Endothelial cell of umbilical vein (primary cell): Measurements from ENCODE around the gene PDAP1. TPM values are rescaled to one million over a fixed set of nuclear protein-coding genes. Genes with fewer than 3 reads are reported as not detected.
"Not testable (repeated sequence)": the region's sequence is repeated elsewhere in the genome, so short reads cannot be mapped to it uniquely, and the experiment has no call there.

Experiments used
- BruUV-seq: library from RNA; stranded (reverse); fragments of 400-500 nt; replicated peaks from 2 replicates; lab custom pipeline; 2021; lab: Mats Ljungman, UMichigan
- CTCF ChIA-PET: fragments of 300-600, 350-600 bp; sonication (Branson Sonifier 250); formaldehyde crosslinking; loops from one replicate; lab custom pipeline; 2021; ENCODE audit warnings: antibody characterized with exemption, inconsistent platforms; lab: Charles Lee
- POLR2A ChIA-PET: fragments of 300-600, 350-600 bp; sonication (Branson Sonifier 250); formaldehyde crosslinking; loops from one replicate; lab custom pipeline; 2021; ENCODE audit warnings: antibody characterized with exemption, inconsistent platforms; lab: Charles Lee
- DNase-seq: peaks from one replicate; pipeline ENCODE4 v3.0.0-alpha.2; 2011; ENCODE audit warnings: low read depth, low spot score
- FAIRE-seq: peaks from 2 replicates; lab custom pipeline; 2011; peaks lifted over from hg19 to GRCh38; lab: Jason Lieb, UNC
- H2AFZ ChIP-seq: 2 replicates; pipeline ENCODE4 v1.6.0; 2012; ENCODE audit warnings: low read depth, low read length, control low read depth, inconsistent platforms
- H3K27ac ChIP-seq: 2 replicates; pipeline ENCODE4 v1.5.1; 2011; ENCODE audit warnings: low read depth, mild to moderate bottlenecking, control low read depth, low read length, moderate library complexity; ENCODE audit not compliant: insufficient read depth
- H3K27me3 ChIP-seq, 2 experiments: 2 replicates each; pipeline versions ENCODE4 v1.6.0 to v1.6.1; 2011; ENCODE audit warnings: low read length in 2 of 2, mixed read lengths in 1 of 2; ENCODE audit not compliant: control insufficient read depth in 2 of 2, insufficient read depth in 2 of 2
- H3K36me3 ChIP-seq, 2 experiments: 2 replicates in 1 of 2; 3 replicates in 1 of 2; pipeline ENCODE4 v1.5.1; 2011; ENCODE audit warnings: low read length in 2 of 2, mild to moderate bottlenecking in 1 of 2, moderate library complexity in 1 of 2; ENCODE audit not compliant: control insufficient read depth in 2 of 2, insufficient read depth in 2 of 2; ENCODE audit errors: extremely low read depth in 1 of 2
- H3K4me1 ChIP-seq: 3 replicates; pipeline ENCODE4 v1.5.1; 2011; ENCODE audit warnings: mild to moderate bottlenecking, low read length; ENCODE audit not compliant: control insufficient read depth, insufficient read depth; ENCODE audit errors: extremely low read depth
- H3K4me2 ChIP-seq: 2 replicates; pipeline ENCODE4 v1.6.1; 2011; ENCODE audit warnings: low read length, control low read depth, mixed read lengths; ENCODE audit not compliant: insufficient read depth
- H3K4me3 ChIP-seq, 3 experiments: fragments of 200-600 bp in 1 of 3; sonication (generic), shearing (Covaris generic) in 1 of 3; replicated peaks in 1 of 3; 2 replicates each; pipeline ENCODE4 v1.5.1; 2011 to 2016; ENCODE audit warnings: control low read depth in 3 of 3, low read length in 3 of 3, mild to moderate bottlenecking in 2 of 3, inconsistent platforms in 1 of 3, low read depth in 1 of 3, moderate library complexity in 1 of 3; ENCODE audit not compliant: insufficient read depth in 1 of 3
- H3K79me2 ChIP-seq: 2 replicates; pipeline ENCODE4 v1.6.0; 2012; ENCODE audit warnings: low read length, inconsistent platforms; ENCODE audit not compliant: control insufficient read depth, insufficient read depth
- H3K9ac ChIP-seq: replicated peaks from 2 replicates; pipeline ENCODE3; 2011; ENCODE audit warnings: low read length, control low read depth; ENCODE audit not compliant: insufficient read depth; ENCODE audit errors: extremely low read depth
- H3K9me1 ChIP-seq: replicated peaks from 3 replicates; pipeline ENCODE4 v1.6.0; 2011; ENCODE audit warnings: mild to moderate bottlenecking, low read length; ENCODE audit not compliant: control insufficient read depth, insufficient read depth; ENCODE audit errors: extremely low read depth
- H3K9me3 ChIP-seq: replicated peaks from 2 replicates; pipeline ENCODE4 v1.5.1; 2012; ENCODE audit warnings: low read length, inconsistent platforms; ENCODE audit not compliant: control insufficient read depth, insufficient read depth
- H4K20me1 ChIP-seq: replicated peaks from 2 replicates; pipeline ENCODE3; 2011; ENCODE audit warnings: mild to moderate bottlenecking, low read length; ENCODE audit not compliant: control insufficient read depth, insufficient read depth; ENCODE audit errors: extremely low read depth
- EZH2 ChIP-seq: IDR thresholded peaks from 2 replicates; pipeline ENCODE4 v1.6.1; 2012; ENCODE audit warnings: borderline replicate concordance, low read depth, mild to moderate bottlenecking, moderate library complexity, low read length, inconsistent platforms; ENCODE audit not compliant: severe bottlenecking
- FOS ChIP-seq: IDR thresholded peaks from 2 replicates; pipeline ENCODE4 v1.6.1; 2011; ENCODE audit warnings: mild to moderate bottlenecking, low read length, moderate library complexity, borderline replicate concordance; ENCODE audit not compliant: insufficient read depth
- GATA2 ChIP-seq: IDR thresholded peaks from 2 replicates; pipeline ENCODE4 v1.7.0; 2011; ENCODE audit warnings: low read depth, mild to moderate bottlenecking, moderate library complexity, mixed read lengths, low read length; ENCODE audit not compliant: insufficient read length, insufficient read depth
- JUN ChIP-seq: IDR thresholded peaks from 2 replicates; pipeline ENCODE4 v1.6.1; 2011; ENCODE audit warnings: borderline replicate concordance, low read depth; ENCODE audit not compliant: insufficient read length, insufficient read depth
- MYC ChIP-seq: IDR thresholded peaks from one replicate; pipeline ENCODE4 v1.6.1; 2011; ENCODE audit warnings: mild to moderate bottlenecking, low read depth, low read length
- POLR2A ChIP-seq: IDR thresholded peaks from 2 replicates; pipeline ENCODE4 v1.6.1; 2012; ENCODE audit warnings: low read depth, mild to moderate bottlenecking, control low read depth, low read length
- POLR2AphosphoS5 ChIP-seq: IDR thresholded peaks from 2 replicates; pipeline ENCODE4 v1.6.1; 2012; ENCODE audit warnings: low read depth, mild to moderate bottlenecking, control low read depth, low read length, moderate library complexity; ENCODE audit not compliant: insufficient read depth
- dilution Hi-C: fragments of 300-500 bp; cut with MboI; formaldehyde crosslinking; loops from one replicate; pipeline ENCODE4 v1.15.0; 2019; ENCODE audit warnings: low sequenced_read_pairs; ENCODE audit not compliant: extremely low pct_ligation_motif_present
- intact Hi-C: fragments of 100-400 bp; cut with micrococcal nuclease; formaldehyde crosslinking; loops from one replicate; pipeline ENCODE4 v1.10.0; 2022
- polyA plus RNA-seq, 4 experiments: library from polyadenylated mRNA; depleted of rRNA in 3 of 4; stranded (reverse) in 3 of 4; unstranded in 1 of 4; fragments of >200 nt; gene quantifications; 2 replicates each; pipeline versions ENCODE4 v1.2.1 to v1.2.3, GENCODE V29; 2011 to 2012; ENCODE audit warnings: missing spikeins in 1 of 4
- total RNA-seq: library from RNA; stranded (reverse); gene quantifications from 2 replicates; pipeline ENCODE4 v1.2.3, GENCODE V29; 2021
- TF ChIP-seq, protein P1 (sequence below), 2 donors: IDR thresholded peaks; 1 replicate in 1 of 2; 2 replicates in 1 of 2; pipeline ENCODE4 v1.5.1; 2011; ENCODE audit warnings: low read length in 2 of 2, mild to moderate bottlenecking in 2 of 2, moderate library complexity in 2 of 2, control low read depth in 1 of 2, inconsistent platforms in 1 of 2, low read depth in 1 of 2; ENCODE audit not compliant: insufficient read depth in 1 of 2; ENCODE audit errors: extremely low read depth in 1 of 2
- TF ChIP-seq, protein P2 (sequence below): IDR thresholded peaks from 2 replicates; pipeline ENCODE4 v1.6.1; 2011; ENCODE audit not compliant: insufficient read depth, insufficient read length

The PDAP1 gene
- total and polyA plus RNA-seq, 2 donors (not counting 3 experiments of a cell fraction or from before 2014, with no cell fraction given) = 32.6 to 150 TPM

DNA sequence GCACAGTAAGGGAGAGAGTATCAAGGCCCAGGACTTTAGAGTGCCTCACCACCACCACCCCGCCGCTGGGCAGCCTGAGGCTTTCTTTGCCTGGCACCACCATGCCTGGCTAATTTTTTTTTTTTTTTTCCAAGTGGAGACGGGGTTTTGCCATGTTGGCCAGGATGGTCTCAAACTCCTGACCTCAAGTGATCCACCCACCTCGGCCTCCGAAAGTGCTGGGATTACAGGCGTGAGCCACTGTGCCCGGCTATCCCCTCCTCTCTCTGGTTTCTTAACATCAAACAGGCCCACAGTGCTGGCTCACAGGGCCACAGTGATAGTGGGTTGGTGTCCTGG, 28.7 kb downstream of the PDAP1 start:
- dilution Hi-C loops, H2AFZ ChIP-seq, H4K20me1 ChIP-seq, DNase-seq, H3K9me1 ChIP-seq, H3K9me3 ChIP-seq, H3K27me3 ChIP-seq: not testable (repeated sequence)
- CTCF ChIA-PET = interaction anchor here (0.9 to 1.9 kb wide), 4 partner anchors 14 to 29 kb away, joined by 3 to 6 read pairs (median 4); partner anchors contain the start of genes BUD31 and PDAP1
- H3K4me2 ChIP-seq = peak overlapping the region; percentile 67
- intact Hi-C loops = loop anchor here (1.0 to 2.0 kb wide), 3 partner anchors 8 to 29 kb away; partner anchors contain the start of genes BUD31 and PDAP1
- H3K4me1 ChIP-seq = peaks cover 33% of the 10 kb centered on the region
- H3K36me3 ChIP-seq = peaks cover 6 to 10% of the 10 kb centered on the region in 2 experiments
- TF ChIP-seq POLR2A = peak; percentile 12
- FAIRE-seq = peak; percentile 12
- BruUV-seq = TSS peak; percentile 87
- H3K9ac ChIP-seq = peak overlapping the region; percentile 66
- H3K27ac ChIP-seq = peak overlapping the region; percentile 89
- H3K4me3 ChIP-seq = peak overlapping the region in 1 of 3 experiments; percentile 38
- POLR2A ChIA-PET = interaction anchor here (1.7 kb wide), 1 partner anchor 29 kb away, joined by 6 read pairs; the partner anchor contains the start of genes BUD31 and PDAP1
- H3K79me2 ChIP-seq = peaks cover 67% of the 10 kb centered on the region

DNA sequence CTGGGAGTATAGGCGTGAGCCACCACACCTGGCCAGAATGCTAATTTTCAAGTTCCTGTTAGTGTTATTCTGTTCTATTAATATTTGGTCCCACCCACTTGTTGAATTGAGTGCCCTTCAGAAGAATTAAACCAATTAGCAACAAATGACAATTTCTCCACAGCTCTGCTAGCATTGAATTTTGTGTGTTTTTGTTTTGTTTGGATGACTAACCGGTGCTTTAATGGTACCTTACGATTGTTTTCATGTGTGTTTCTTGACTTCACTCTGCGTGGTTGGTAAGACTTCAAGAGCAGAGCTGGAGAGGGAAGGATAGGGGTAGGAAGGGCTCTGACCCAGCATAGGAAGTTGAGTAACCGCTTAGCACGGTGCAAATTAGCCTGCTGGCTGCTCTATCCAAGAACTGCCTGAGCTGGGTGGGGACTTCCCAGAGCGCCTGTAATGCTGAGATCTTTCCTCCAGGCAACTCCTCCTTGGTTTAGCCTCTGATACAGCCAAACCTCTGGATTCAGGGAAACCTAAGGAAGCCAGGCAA, 29.3 kb downstream of the PDAP1 start:
- H3K27ac ChIP-seq = peak overlapping the region; percentile 89
- peaks cover 6 to 10% of the 10 kb centered on the region in 2 experiments for H3K36me3 ChIP-seq
- no peaks in the 10 kb centered on the region for H3K9me3 ChIP-seq
- peak overlapping the region in 1 of 3 experiments; percentile 38 for H3K4me3 ChIP-seq
- peak overlapping the region; percentile 66 for H3K9ac ChIP-seq
- H4K20me1 ChIP-seq = no peaks in the 10 kb centered on the region
- H2AFZ ChIP-seq = no peak overlapping the region
- ChIA-PET POLR2A (interaction anchor here (1.7 kb wide), 1 partner anchor 29 kb away, joined by 6 read pairs; the partner anchor contains the start of genes BUD31 and PDAP1), CTCF (interaction anchor here (0.9 to 1.9 kb wide), 4 partner anchors 13 to 29 kb away, joined by 3 to 6 read pairs (median 4); partner anchors contain the start of genes BUD31 and PDAP1)
- dilution Hi-C loops (no loop called here), intact Hi-C loops (loop anchor here (1.0 to 2.0 kb wide), 3 partner anchors 8 to 29 kb away; partner anchors contain the start of genes BUD31 and PDAP1)
- peaks cover 62% of the 10 kb centered on the region for H3K79me2 ChIP-seq
- H3K4me2 ChIP-seq = peak overlapping the region; percentile 67
- TF ChIP-seq, protein P1, sequence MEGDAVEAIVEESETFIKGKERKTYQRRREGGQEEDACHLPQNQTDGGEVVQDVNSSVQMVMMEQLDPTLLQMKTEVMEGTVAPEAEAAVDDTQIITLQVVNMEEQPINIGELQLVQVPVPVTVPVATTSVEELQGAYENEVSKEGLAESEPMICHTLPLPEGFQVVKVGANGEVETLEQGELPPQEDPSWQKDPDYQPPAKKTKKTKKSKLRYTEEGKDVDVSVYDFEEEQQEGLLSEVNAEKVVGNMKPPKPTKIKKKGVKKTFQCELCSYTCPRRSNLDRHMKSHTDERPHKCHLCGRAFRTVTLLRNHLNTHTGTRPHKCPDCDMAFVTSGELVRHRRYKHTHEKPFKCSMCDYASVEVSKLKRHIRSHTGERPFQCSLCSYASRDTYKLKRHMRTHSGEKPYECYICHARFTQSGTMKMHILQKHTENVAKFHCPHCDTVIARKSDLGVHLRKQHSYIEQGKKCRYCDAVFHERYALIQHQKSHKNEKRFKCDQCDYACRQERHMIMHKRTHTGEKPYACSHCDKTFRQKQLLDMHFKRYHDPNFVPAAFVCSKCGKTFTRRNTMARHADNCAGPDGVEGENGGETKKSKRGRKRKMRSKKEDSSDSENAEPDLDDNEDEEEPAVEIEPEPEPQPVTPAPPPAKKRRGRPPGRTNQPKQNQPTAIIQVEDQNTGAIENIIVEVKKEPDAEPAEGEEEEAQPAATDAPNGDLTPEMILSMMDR (IDR thresholded peaks at IDR 0.05; ENCODE audit: extremely low read depth in 1 of 2, insufficient read depth in 1 of 2, low read depth in 1 of 2, low read length in 2 of 2) = no peak
- TF ChIP-seq POLR2A (no peak), EZH2 (no peak), MYC (peak; percentile 29), POLR2AphosphoS5 (peak; percentile 82), JUN (peak; percentile 68), FOS (peak; percentile 83), GATA2 (no peak)
- TF ChIP-seq, protein P2, sequence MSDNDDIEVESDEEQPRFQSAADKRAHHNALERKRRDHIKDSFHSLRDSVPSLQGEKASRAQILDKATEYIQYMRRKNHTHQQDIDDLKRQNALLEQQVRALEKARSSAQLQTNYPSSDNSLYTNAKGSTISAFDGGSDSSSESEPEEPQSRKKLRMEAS = no peak
- no TSS peak for BruUV-seq
- peak; percentile 97 for DNase-seq
- FAIRE-seq = peak; percentile 100
- H3K9me1 ChIP-seq = no peaks in the 10 kb centered on the region
- no peaks in the 10 kb centered on the region for H3K27me3 ChIP-seq
- peaks cover 33% of the 10 kb centered on the region for H3K4me1 ChIP-seq
